SH-SY5Y (cell line): ENCODE measurements around the gene PNMA8B.

Experiments used
- GATA2 ChIP-seq: IDR thresholded peaks from 2 replicates; pipeline ENCODE4 v1.6.1; 2011; ENCODE audit warnings: mild to moderate bottlenecking, low read depth, low read length
- GATA3 ChIP-seq: IDR thresholded peaks from 2 replicates; pipeline ENCODE4 v1.6.1; 2011; ENCODE audit warnings: low read depth, mild to moderate bottlenecking, low read length, moderate library complexity

DNA sequence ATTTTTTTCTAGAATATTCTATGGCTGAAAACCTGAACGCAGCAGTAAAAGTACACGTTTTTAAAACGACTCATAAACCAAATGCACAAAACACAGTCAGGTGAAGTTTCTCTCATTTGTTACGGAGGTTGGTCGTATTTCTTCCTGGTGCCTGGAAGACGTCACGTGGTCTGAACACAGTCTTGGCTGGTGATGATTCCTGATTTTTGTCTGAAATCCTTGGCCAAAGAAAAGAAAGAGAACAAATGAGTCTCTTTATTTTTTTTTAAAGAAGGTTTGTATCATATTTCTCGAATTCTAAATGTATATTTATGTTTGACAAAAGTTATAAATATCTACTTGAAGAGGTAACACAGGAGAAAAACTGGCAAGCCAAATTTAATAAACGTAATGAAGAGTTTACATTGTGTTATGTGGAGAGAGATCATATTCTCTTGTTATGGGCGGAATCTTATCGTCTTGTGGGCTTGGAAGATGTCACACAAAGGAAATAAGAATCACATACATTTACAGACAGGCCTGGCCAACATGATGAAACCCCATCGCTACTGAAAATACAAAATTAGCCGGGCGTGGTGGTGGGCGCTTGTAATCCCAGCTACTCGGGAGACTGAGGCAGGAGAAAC, 14.3 kb downstream of the PNMA8B start:
- no peak for TF ChIP-seq GATA2
- no peak for TF ChIP-seq GATA3
